ENCODE results near the gene ALDH7A1. TPM values are rescaled to one million over a fixed set of nuclear protein-coding genes. Genes with fewer than 3 reads are reported as not detected.

ALDH7A1 gene
- total and polyA plus RNA-seq, 4 donors, result 49.1 to 112 (median 85.2) TPM

GRCh38 chr5:126515337-126515736, 79.7 kb downstream of the ALDH7A1 start:
- peak in 1 of 6 donors; percentile 67 for DNase-seq (ENCODE audit: low read depth in 4 of 6, low spot score in 6 of 6)
- Histone ChIP-seq H3K4me3 (ENCODE audit: low read depth, low read length) (no peak overlapping the region), H3K27ac (ENCODE audit: low read depth, low read length) (peak overlapping the region; percentile 75), H3K36me3 (ENCODE audit: control insufficient read depth, insufficient read depth, low read length) (no peaks in the 10 kb centered on the region), H3K9me3 (ENCODE audit: control insufficient read depth, insufficient read depth, low read length) (no peaks in the 10 kb centered on the region), H3K4me1 (ENCODE audit: control insufficient read depth, insufficient read depth, low read length) (peaks cover 9% of the 10 kb centered on the region), H3K27me3 (ENCODE audit: control insufficient read depth, insufficient read depth, low read length) (no peaks in the 10 kb centered on the region)

DNA sequence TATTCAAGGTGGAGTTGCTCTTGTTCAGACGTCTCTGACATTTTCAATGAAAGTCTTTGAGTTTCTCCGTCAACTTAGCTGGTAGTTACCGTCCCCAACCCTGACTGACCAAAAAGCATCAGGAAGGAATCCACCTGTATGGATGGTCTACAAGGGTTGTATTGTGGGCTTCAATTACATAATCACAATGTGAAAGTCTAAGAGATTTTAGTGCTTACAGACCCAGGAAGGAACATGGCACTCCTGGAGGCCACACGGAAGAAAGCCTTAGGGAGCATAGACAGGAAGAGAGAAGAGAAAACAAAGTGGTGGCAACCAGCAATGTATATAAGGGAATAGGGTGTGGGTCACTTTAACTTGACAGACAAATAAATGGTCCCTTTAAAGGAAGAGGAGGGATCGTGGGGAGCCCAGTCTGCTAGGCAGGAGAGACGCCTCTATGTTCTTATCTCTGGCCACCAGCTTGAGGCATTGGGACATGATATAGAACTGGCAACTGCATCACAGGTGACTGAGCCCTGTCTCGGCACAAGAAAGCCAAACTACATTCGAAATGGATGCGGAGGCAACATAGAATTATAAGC, 80.4 kb downstream of the ALDH7A1 start:
- H3K4me1 ChIP-seq (ENCODE audit: control insufficient read depth, insufficient read depth, low read length), result peaks cover 5% of the 10 kb centered on the region
- H3K27me3 ChIP-seq (ENCODE audit: control insufficient read depth, insufficient read depth, low read length), result no peaks in the 10 kb centered on the region
- H3K9me3 ChIP-seq (ENCODE audit: control insufficient read depth, insufficient read depth, low read length), result no peaks in the 10 kb centered on the region
- 95% methylated on average over 4 of the region's 9 CpGs for WGBS (ENCODE audit: insufficient coverage)
- H3K4me3 ChIP-seq (ENCODE audit: low read depth, low read length), result no peak overlapping the region
- DNase-seq (ENCODE audit: low read depth in 4 of 6, low spot score in 6 of 6), result no peak
- H3K36me3 ChIP-seq (ENCODE audit: control insufficient read depth, insufficient read depth, low read length), result no peaks in the 10 kb centered on the region
- peak overlapping the region; percentile 75 for H3K27ac ChIP-seq (ENCODE audit: low read depth, low read length)

- H3K36me3 ChIP-seq (ENCODE audit: control insufficient read depth, insufficient read depth, low read length), result no peaks in the 10 kb centered on the region
- no peaks in the 10 kb centered on the region for H3K9me3 ChIP-seq (ENCODE audit: control insufficient read depth, insufficient read depth, low read length)
- WGBS (ENCODE audit: insufficient coverage), result 80% methylated on average over 4 of the region's 4 CpGs
- peak overlapping the region; percentile 75 for H3K27ac ChIP-seq (ENCODE audit: low read depth, low read length)
- H3K27me3 ChIP-seq (ENCODE audit: control insufficient read depth, insufficient read depth, low read length), result no peaks in the 10 kb centered on the region
- peaks cover under 1% of the 10 kb centered on the region for H3K4me1 ChIP-seq (ENCODE audit: control insufficient read depth, insufficient read depth, low read length)
- H3K4me3 ChIP-seq (ENCODE audit: low read depth, low read length), result no peak overlapping the region
- DNase-seq (ENCODE audit: low read depth in 4 of 6, low spot score in 6 of 6), result no peak
These were observed 80.9 kb downstream of the ALDH7A1 start for GRCh38 chr5:126514131-126514557.

DNA sequence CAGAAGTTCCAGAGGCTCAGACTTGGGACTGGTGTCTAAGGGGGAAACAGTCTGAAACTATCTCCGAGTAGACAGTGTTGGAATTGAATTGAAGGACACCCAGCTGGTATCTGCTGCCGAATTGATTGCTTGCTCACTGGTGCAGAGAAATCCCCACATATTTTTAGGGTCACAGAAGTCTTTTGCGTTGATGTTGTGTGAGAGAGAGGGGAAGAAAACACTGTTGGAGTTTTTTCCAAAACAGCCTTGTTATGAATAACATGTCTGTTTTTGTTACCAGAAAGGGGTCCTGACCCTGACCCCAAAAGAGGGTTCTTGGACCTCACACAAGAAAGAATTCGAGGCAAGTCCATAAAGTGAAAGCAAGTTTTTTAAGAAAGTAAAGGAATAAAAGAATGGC, 81.3 kb downstream of the ALDH7A1 start:
- no peak overlapping the region for H3K4me3 ChIP-seq (ENCODE audit: low read depth, low read length)
- 93% methylated on average over 3 of the region's 4 CpGs for WGBS (ENCODE audit: insufficient coverage)
- peak overlapping the region; percentile 75 for H3K27ac ChIP-seq (ENCODE audit: low read depth, low read length)
- H3K36me3 ChIP-seq (ENCODE audit: control insufficient read depth, insufficient read depth, low read length), result no peaks in the 10 kb centered on the region
- peak in 1 of 6 donors; percentile 41 for DNase-seq (ENCODE audit: low read depth in 4 of 6, low spot score in 6 of 6)
- H3K4me1 ChIP-seq (ENCODE audit: control insufficient read depth, insufficient read depth, low read length), result no peaks in the 10 kb centered on the region
- H3K27me3 ChIP-seq (ENCODE audit: control insufficient read depth, insufficient read depth, low read length), result no peaks in the 10 kb centered on the region
- H3K9me3 ChIP-seq (ENCODE audit: control insufficient read depth, insufficient read depth, low read length), result no peaks in the 10 kb centered on the region

- WGBS (ENCODE audit: insufficient coverage), result no CpG with 5 or more reads among the region's 2 CpGs
- Histone ChIP-seq H3K36me3 (ENCODE audit: control insufficient read depth, insufficient read depth, low read length) (no peaks in the 10 kb centered on the region), H3K27ac (ENCODE audit: low read depth, low read length) (peak overlapping the region; percentile 75), H3K9me3 (ENCODE audit: control insufficient read depth, insufficient read depth, low read length) (no peaks in the 10 kb centered on the region), H3K27me3 (ENCODE audit: control insufficient read depth, insufficient read depth, low read length) (no peaks in the 10 kb centered on the region), H3K4me1 (ENCODE audit: control insufficient read depth, insufficient read depth, low read length) (no peaks in the 10 kb centered on the region), H3K4me3 (ENCODE audit: low read depth, low read length) (no peak overlapping the region)
- no peak for DNase-seq (ENCODE audit: low read depth in 4 of 6, low spot score in 6 of 6)
These were observed 81.7 kb downstream of the ALDH7A1 start for GRCh38 chr5:126513302-126513701.

DNA sequence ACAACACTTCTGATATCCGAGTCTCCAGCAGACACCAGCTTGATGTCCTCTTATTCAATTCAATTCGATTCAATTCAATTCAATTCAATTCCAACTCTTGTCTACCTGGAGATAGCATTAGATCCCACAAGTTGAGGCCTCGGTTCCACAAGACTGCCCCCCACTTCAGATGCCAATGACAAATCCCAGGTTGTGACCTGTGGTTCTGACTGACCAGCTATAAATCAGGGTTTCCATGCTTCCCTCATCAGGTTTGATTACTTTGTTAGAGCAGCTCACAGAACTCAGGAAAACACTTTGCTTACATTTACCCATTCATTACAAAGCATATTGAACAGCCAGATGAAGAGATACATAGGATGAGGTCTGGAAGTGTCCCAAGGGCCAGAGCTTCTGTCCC, 82.6 kb downstream of the ALDH7A1 start:
- WGBS (ENCODE audit: insufficient coverage), result 84% methylated on average over 3 of the region's 3 CpGs
- H3K4me1 ChIP-seq (ENCODE audit: control insufficient read depth, insufficient read depth, low read length), result no peaks in the 10 kb centered on the region
- no peak overlapping the region for H3K4me3 ChIP-seq (ENCODE audit: low read depth, low read length)
- DNase-seq (ENCODE audit: low read depth in 4 of 6, low spot score in 6 of 6), result no peak
- no peaks in the 10 kb centered on the region for H3K27me3 ChIP-seq (ENCODE audit: control insufficient read depth, insufficient read depth, low read length)
- H3K36me3 ChIP-seq (ENCODE audit: control insufficient read depth, insufficient read depth, low read length), result no peaks in the 10 kb centered on the region
- no peaks in the 10 kb centered on the region for H3K9me3 ChIP-seq (ENCODE audit: control insufficient read depth, insufficient read depth, low read length)
- H3K27ac ChIP-seq (ENCODE audit: low read depth, low read length), result no peak overlapping the region

DNA sequence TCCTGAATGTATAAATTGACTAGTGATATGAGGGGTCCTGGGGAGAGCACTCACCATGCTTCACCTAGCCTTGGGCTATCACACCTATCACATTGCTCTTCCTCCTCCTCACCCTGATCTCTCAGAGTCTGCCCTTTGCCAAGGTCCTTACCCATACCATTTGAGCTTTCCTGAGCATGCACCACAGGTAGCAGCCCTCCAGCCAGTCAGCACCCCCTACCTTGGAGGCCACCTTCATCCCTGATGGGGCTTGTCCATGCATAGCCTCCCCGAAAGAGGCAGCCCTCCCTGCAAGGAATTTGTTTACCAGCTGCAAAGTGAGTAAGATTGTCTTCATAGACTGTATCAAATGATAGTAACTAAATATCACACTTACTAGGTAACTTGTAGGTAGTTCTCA, 83.1 kb downstream of the ALDH7A1 start:
- Histone ChIP-seq H3K4me1 (ENCODE audit: control insufficient read depth, insufficient read depth, low read length) (no peaks in the 10 kb centered on the region), H3K27ac (ENCODE audit: low read depth, low read length) (no peak overlapping the region), H3K9me3 (ENCODE audit: control insufficient read depth, insufficient read depth, low read length) (no peaks in the 10 kb centered on the region), H3K27me3 (ENCODE audit: control insufficient read depth, insufficient read depth, low read length) (no peaks in the 10 kb centered on the region), H3K4me3 (ENCODE audit: low read depth, low read length) (no peak overlapping the region), H3K36me3 (ENCODE audit: control insufficient read depth, insufficient read depth, low read length) (no peaks in the 10 kb centered on the region)
- WGBS (ENCODE audit: insufficient coverage), result no CpG with 5 or more reads among the region's 1 CpG
- DNase-seq (ENCODE audit: low read depth in 4 of 6, low spot score in 6 of 6), result no peak

DNA sequence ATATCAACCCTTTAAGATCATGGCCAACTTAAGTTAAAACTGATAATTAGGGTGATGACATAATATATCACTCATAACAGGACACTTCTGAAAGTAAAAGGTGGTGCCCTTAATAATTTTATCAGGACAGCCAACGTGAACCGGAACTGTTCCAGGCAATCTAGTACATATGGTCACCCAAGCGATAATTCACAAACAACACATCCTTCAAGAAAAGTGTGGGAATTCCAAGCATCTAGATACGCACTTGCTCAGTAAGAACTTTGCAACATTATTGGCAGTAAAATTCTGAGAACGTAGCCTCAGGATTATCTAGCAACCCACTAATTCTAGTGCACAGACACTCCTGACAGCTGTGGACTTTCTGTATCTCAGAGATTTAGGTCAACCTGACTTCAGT, 85.7 kb downstream of the ALDH7A1 start:
- no peaks in the 10 kb centered on the region for H3K27me3 ChIP-seq (ENCODE audit: control insufficient read depth, insufficient read depth, low read length)
- H3K4me3 ChIP-seq (ENCODE audit: low read depth, low read length), result no peak overlapping the region
- no peaks in the 10 kb centered on the region for H3K4me1 ChIP-seq (ENCODE audit: control insufficient read depth, insufficient read depth, low read length)
- 98% methylated on average over 5 of the region's 5 CpGs for WGBS (ENCODE audit: insufficient coverage)
- no peak for DNase-seq (ENCODE audit: low read depth in 4 of 6, low spot score in 6 of 6)
- no peaks in the 10 kb centered on the region for H3K9me3 ChIP-seq (ENCODE audit: control insufficient read depth, insufficient read depth, low read length)
- H3K27ac ChIP-seq (ENCODE audit: low read depth, low read length), result no peak overlapping the region
- H3K36me3 ChIP-seq (ENCODE audit: control insufficient read depth, insufficient read depth, low read length), result no peaks in the 10 kb centered on the region

DNA sequence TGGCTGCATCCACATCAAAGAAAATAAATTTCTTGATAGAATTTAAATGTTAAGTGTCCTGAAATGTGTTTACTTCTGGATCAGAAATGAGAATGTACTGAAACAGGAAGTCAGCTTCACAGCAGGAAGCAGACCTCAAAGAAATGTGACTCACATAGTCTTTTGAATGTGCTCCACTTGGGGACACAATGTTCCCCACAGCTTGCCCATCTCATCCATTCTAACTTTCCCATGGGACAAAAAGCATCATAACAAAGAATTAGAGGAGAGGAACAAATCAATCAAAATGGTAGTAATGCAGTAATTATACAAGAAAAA, 86.1 kb downstream of the ALDH7A1 start:
- Histone ChIP-seq H3K27ac (ENCODE audit: low read depth, low read length) (no peak overlapping the region), H3K9me3 (ENCODE audit: control insufficient read depth, insufficient read depth, low read length) (no peaks in the 10 kb centered on the region)
- no peak for DNase-seq (ENCODE audit: low read depth in 4 of 6, low spot score in 6 of 6)

GRCh38 chr5:126508251-126508961, 86.6 kb downstream of the ALDH7A1 start:
- WGBS (ENCODE audit: insufficient coverage), result 92% methylated on average over 10 of the region's 13 CpGs
- Histone ChIP-seq H3K4me1 (ENCODE audit: control insufficient read depth, insufficient read depth, low read length) (no peaks in the 10 kb centered on the region), H3K27me3 (ENCODE audit: control insufficient read depth, insufficient read depth, low read length) (no peaks in the 10 kb centered on the region), H3K4me3 (ENCODE audit: low read depth, low read length) (no peak overlapping the region), H3K9me3 (ENCODE audit: control insufficient read depth, insufficient read depth, low read length) (no peaks in the 10 kb centered on the region), H3K27ac (ENCODE audit: low read depth, low read length) (no peak overlapping the region), H3K36me3 (ENCODE audit: control insufficient read depth, insufficient read depth, low read length) (no peaks in the 10 kb centered on the region)
- DNase-seq (ENCODE audit: low read depth in 4 of 6, low spot score in 6 of 6), result no peak

More for the DNA sequence above, 86.1 kb downstream of the ALDH7A1 start:
- H3K4me3 ChIP-seq (ENCODE audit: low read depth, low read length), result no peak overlapping the region
- no peaks in the 10 kb centered on the region for H3K4me1 ChIP-seq (ENCODE audit: control insufficient read depth, insufficient read depth, low read length)
- H3K36me3 ChIP-seq (ENCODE audit: control insufficient read depth, insufficient read depth, low read length), result no peaks in the 10 kb centered on the region
- no peaks in the 10 kb centered on the region for H3K27me3 ChIP-seq (ENCODE audit: control insufficient read depth, insufficient read depth, low read length)

Data from spinal cord (tissue), 10 donors.